ENCODE results near the gene IKZF2. TPM values are rescaled to one million over a fixed set of nuclear protein-coding genes. Genes with fewer than 3 reads are reported as not detected.

Gene IKZF2
- polyA plus RNA-seq, 1 donor (not counting 4 experiments of a cell fraction or from before 2014, with no cell fraction given), result 8.2 TPM

GRCh38 chr2:213121690-213122089, 29.7 kb downstream of the IKZF2 start:
- peaks cover 32% of the 10 kb centered on the region for H3K4me1 ChIP-seq (ENCODE audit: control insufficient read depth, extremely low read depth, insufficient read depth, low read length)
- no peak overlapping the region for H3K4me2 ChIP-seq (ENCODE audit: control insufficient read depth, extremely low read depth, insufficient read depth, low read depth, low read length)
- dilution Hi-C loops (cut with MboI; ENCODE audit: extremely low pct_ligation_motif_present, low sequenced_read_pairs), result no loop called here
- FAIRE-seq (no peak), DNase-seq (ENCODE audit: low read depth, low spot score) (no peak)
- TF ChIP-seq EZH2 (IDR thresholded peaks at IDR 0.05; ENCODE audit: low read length) (no peak), CTCF (optimal IDR thresholded peaks at IDR 0.05 in 1 of 3, IDR thresholded peaks at IDR 0.05 in 1 of 3, conservative IDR thresholded peaks at IDR 0.05 in 1 of 3; ENCODE audit: extremely low read depth in 1 of 3, insufficient read depth in 2 of 3, low read length in 3 of 3) (no peak)
- H3K27me3 ChIP-seq (ENCODE audit: control insufficient read depth, extremely low read depth, insufficient read depth, low read length), result no peaks in the 10 kb centered on the region
- no peak overlapping the region for H3K4me3 ChIP-seq (ENCODE audit: control insufficient read depth in 2 of 3, extremely low read depth in 1 of 3, insufficient read depth in 2 of 3, low read depth in 1 of 3, low read length in 3 of 3)
- no peak overlapping the region for H3K27ac ChIP-seq (ENCODE audit: control insufficient read depth, insufficient read depth, low read length)
- H2AFZ ChIP-seq (ENCODE audit: control insufficient read depth, low read length), result no peak overlapping the region
- peaks cover 2% of the 10 kb centered on the region for H3K79me2 ChIP-seq (ENCODE audit: control insufficient read depth, insufficient read depth, low read length)
- H4K20me1 ChIP-seq (ENCODE audit: control insufficient read depth, extremely low read depth, insufficient read depth, low read length), result no peaks in the 10 kb centered on the region
- no peaks in the 10 kb centered on the region for H3K9me1 ChIP-seq (ENCODE audit: control insufficient read depth, extremely low read depth, insufficient read depth, low read length)
- no peak overlapping the region for H3K9ac ChIP-seq (ENCODE audit: control insufficient read depth, extremely low read depth, insufficient read depth, low read length)
- no peaks in the 10 kb centered on the region for H3K36me3 ChIP-seq (ENCODE audit: control insufficient read depth in 2 of 2, extremely low read depth in 1 of 2, insufficient read depth in 2 of 2, low read length in 2 of 2)
- no peaks in the 10 kb centered on the region for H3K9me3 ChIP-seq (ENCODE audit: control insufficient read depth, low read depth, low read length)

- no peaks in the 10 kb centered on the region for H3K27me3 ChIP-seq (ENCODE audit: control insufficient read depth, extremely low read depth, insufficient read depth, low read length)
- no peaks in the 10 kb centered on the region for H3K9me3 ChIP-seq (ENCODE audit: control insufficient read depth, low read depth, low read length)
- dilution Hi-C loops (cut with MboI; ENCODE audit: extremely low pct_ligation_motif_present, low sequenced_read_pairs), result no loop called here
- peaks cover 2% of the 10 kb centered on the region for H3K79me2 ChIP-seq (ENCODE audit: control insufficient read depth, insufficient read depth, low read length)
- TF ChIP-seq EZH2 (IDR thresholded peaks at IDR 0.05; ENCODE audit: low read length), result no peak
- TF ChIP-seq CTCF (optimal IDR thresholded peaks at IDR 0.05 in 1 of 3, IDR thresholded peaks at IDR 0.05 in 1 of 3, conservative IDR thresholded peaks at IDR 0.05 in 1 of 3; ENCODE audit: extremely low read depth in 1 of 3, insufficient read depth in 2 of 3, low read length in 3 of 3), result no peak
- DNase-seq (ENCODE audit: low read depth, low spot score) (peak; percentile 25), FAIRE-seq (peak; percentile 84)
- peak overlapping the region; percentile 59 for H3K4me2 ChIP-seq (ENCODE audit: control insufficient read depth, extremely low read depth, insufficient read depth, low read depth, low read length)
- H3K9ac ChIP-seq (ENCODE audit: control insufficient read depth, extremely low read depth, insufficient read depth, low read length), result peak overlapping the region; percentile 9
- peak overlapping the region in 1 of 3 experiments; percentile 46 for H3K4me3 ChIP-seq (ENCODE audit: control insufficient read depth in 2 of 3, extremely low read depth in 1 of 3, insufficient read depth in 2 of 3, low read depth in 1 of 3, low read length in 3 of 3)
- H4K20me1 ChIP-seq (ENCODE audit: control insufficient read depth, extremely low read depth, insufficient read depth, low read length), result no peaks in the 10 kb centered on the region
- peaks cover 29% of the 10 kb centered on the region for H3K4me1 ChIP-seq (ENCODE audit: control insufficient read depth, extremely low read depth, insufficient read depth, low read length)
- no peaks in the 10 kb centered on the region for H3K9me1 ChIP-seq (ENCODE audit: control insufficient read depth, extremely low read depth, insufficient read depth, low read length)
- peak overlapping the region; percentile 75 for H2AFZ ChIP-seq (ENCODE audit: control insufficient read depth, low read length)
- no peaks in the 10 kb centered on the region for H3K36me3 ChIP-seq (ENCODE audit: control insufficient read depth in 2 of 2, extremely low read depth in 1 of 2, insufficient read depth in 2 of 2, low read length in 2 of 2)
- H3K27ac ChIP-seq (ENCODE audit: control insufficient read depth, insufficient read depth, low read length), result peak overlapping the region; percentile 63
These were observed 32.2 kb downstream of the IKZF2 start for GRCh38 chr2:213119061-213119809.

Measured in keratinocyte (primary cell).